T-cell (primary cell): ENCODE data around the gene TMEM170B. TPM values are rescaled to one million over a fixed set of nuclear protein-coding genes. Genes with fewer than 3 reads are reported as not detected.

ENCODE experiments used
- ATAC-seq, 4 experiments: fragments of 200-7000 bp in 3 of 4; fragments of 150-1000 bp in 1 of 4; cut with Tn5 transposase; replicated peaks in 1 of 4; 1 replicate in 3 of 4; 2 replicates in 1 of 4; pipeline ENCODE4 v1.10.0; 2021; ENCODE audit warnings: moderate library complexity in 3 of 4, mild to moderate bottlenecking in 2 of 4, moderate number of reproducible peaks in 1 of 4
- CTCF ChIA-PET, 2 donors: fragments of 300-600 bp; sonication (Branson Sonifier 250); formaldehyde crosslinking; loops; one replicate each; lab custom pipeline; 2022; ENCODE audit warnings: antibody characterized with exemption in 2 of 2; lab: Charles Lee
- POLR2A ChIA-PET, 2 donors: fragments of 300-600 bp; sonication (Branson Sonifier 250); formaldehyde crosslinking; loops; one replicate each; lab custom pipeline; 2022; ENCODE audit warnings: antibody characterized with exemption in 2 of 2; lab: Charles Lee
- DNase-seq, 35 experiments: peaks; one replicate each; pipeline versions ENCODE4 v3.0.0 to v3.0.0-alpha.2; 2013 to 2023
- H3K27ac ChIP-seq: one replicate; pipeline ENCODE4 v1.5.1; 2013; ENCODE audit warnings: low read length
- H3K27me3 ChIP-seq, 2 experiments: replicated peaks in 1 of 2; 1 replicate in 1 of 2; 2 replicates in 1 of 2; pipeline versions ENCODE4 v1.6.1 to v1.7.0; 2013; ENCODE audit warnings: low read length in 1 of 2, mixed read lengths in 1 of 2; ENCODE audit not compliant: control insufficient read depth in 2 of 2, insufficient read depth in 2 of 2; ENCODE audit errors: extremely low read depth in 1 of 2
- H3K36me3 ChIP-seq, 2 donors: 1 replicate in 1 of 2; 2 replicates in 1 of 2; pipeline versions ENCODE4 v1.6.1 to v1.7.0; 2013; ENCODE audit warnings: low read length in 1 of 2; ENCODE audit not compliant: control insufficient read depth in 2 of 2, insufficient read depth in 1 of 2; ENCODE audit errors: extremely low read depth in 1 of 2
- H3K4me1 ChIP-seq, 2 experiments: 1 replicate in 1 of 2; 2 replicates in 1 of 2; pipeline versions ENCODE4 v1.6.1 to v1.7.0; 2013; ENCODE audit warnings: low read length in 2 of 2, mixed read lengths in 1 of 2; ENCODE audit not compliant: insufficient read depth in 2 of 2, control insufficient read depth in 1 of 2; ENCODE audit errors: extremely low read depth in 1 of 2
- H3K4me3 ChIP-seq, 2 donors: 1 replicate in 1 of 2; 2 replicates in 1 of 2; pipeline versions ENCODE4 v1.5.1 to v1.7.0; 2013; ENCODE audit warnings: mild to moderate bottlenecking in 2 of 2, low read length in 1 of 2, moderate library complexity in 1 of 2; ENCODE audit not compliant: control insufficient read depth in 1 of 2; ENCODE audit errors: extremely low read depth in 1 of 2
- H3K9me3 ChIP-seq: 2 replicates; pipeline ENCODE4 v1.7.0; 2013
- H3K27ac Mint-ChIP-seq, 2 donors: one replicate each; pipeline ENCODE4 v1.8.0; 2020 to 2021; ENCODE audit warnings: mild to moderate bottlenecking in 2 of 2, mixed read lengths in 2 of 2
- H3K27me3 Mint-ChIP-seq, 2 donors: one replicate each; pipeline ENCODE4 v1.8.0; 2021 to 2022; ENCODE audit warnings: mixed read lengths in 2 of 2
- H3K36me3 Mint-ChIP-seq: one replicate; pipeline ENCODE4 v1.8.0; 2021; ENCODE audit warnings: mixed read lengths
- H3K4me1 Mint-ChIP-seq, 3 donors: one replicate each; pipeline ENCODE4 v1.8.0; 2020 to 2022; ENCODE audit warnings: mixed read lengths in 3 of 3, mild to moderate bottlenecking in 1 of 3
- H3K4me3 Mint-ChIP-seq, 3 donors: one replicate each; pipeline ENCODE4 v1.8.0; 2020 to 2022; ENCODE audit warnings: mild to moderate bottlenecking in 3 of 3, mixed read lengths in 3 of 3, moderate library complexity in 3 of 3
- H3K9me3 Mint-ChIP-seq, 3 donors: one replicate each; pipeline ENCODE4 v1.8.0; 2020 to 2022; ENCODE audit warnings: mixed read lengths in 3 of 3
- WGBS: methylation state at CpG from one replicate; pipeline ENCODE4 v1.1.5; 2013; ENCODE audit warnings: missing lambda C conversion rate; ENCODE audit not compliant: insufficient coverage; 5-methylcytosine and 5-hydroxymethylcytosine counted together
- total RNA-seq, 35 experiments: library from RNA in 6 of 35; stranded (reverse) in 6 of 35; fragments of 120-200 nt in 1 of 35; gene quantifications; one replicate each; pipeline versions ENCODE4 v1.2.1 to v1.2.4 and lab custom pipeline; 2013 to 2026

The TMEM170B gene
- total RNA-seq, 5 donors from 2014 or later (not counting 1 experiment from before 2014, with no cell fraction given): 1.4 to 2.4 (median 1.9) TPM

DNA sequence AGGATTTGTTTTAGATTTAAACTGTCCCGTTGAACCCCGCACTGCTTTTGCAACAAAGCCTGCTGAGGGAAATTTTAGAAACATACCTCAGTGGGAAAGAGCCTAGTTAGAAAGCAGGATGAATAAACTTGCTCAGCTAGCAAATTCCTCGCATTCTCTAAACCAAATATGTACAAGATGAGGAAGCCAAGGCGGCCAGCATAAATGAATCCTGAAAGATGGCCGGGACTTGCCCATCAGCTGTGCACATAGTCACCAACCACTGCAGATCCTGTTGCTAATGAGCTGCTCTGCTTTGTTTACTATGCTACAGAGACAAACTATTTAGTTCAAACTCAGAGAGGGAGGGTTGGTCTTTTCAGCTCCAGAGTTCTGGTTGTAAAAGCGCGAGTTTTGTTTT lies 49.0 kb downstream of the TMEM170B start:
- DNase-seq (no peak), ATAC-seq (no peak)
- CTCF ChIA-PET: interaction anchor here in 1 of 2 donors (0.7 kb wide), 1 partner anchor 918 kb away, joined by 3 read pairs; no protein-coding TSS in a partner anchor
- POLR2A ChIA-PET: no interaction called here
- Mint-ChIP-seq H3K27me3 (peaks cover 2 to 8% of the 10 kb centered on the region in 2 donors), H3K4me3 (no peak overlapping the region), H3K9me3 (no peaks in the 10 kb centered on the region), H3K4me1 (no peaks in the 10 kb centered on the region), H3K36me3 (no peaks in the 10 kb centered on the region), H3K27ac (no peak overlapping the region)
- Histone ChIP-seq H3K27me3 (no peaks in the 10 kb centered on the region), H3K27ac (no peak overlapping the region), H3K4me3 (no peak overlapping the region), H3K9me3 (no peaks in the 10 kb centered on the region), H3K36me3 (no peaks in the 10 kb centered on the region), H3K4me1 (no peaks in the 10 kb centered on the region)
- 93% methylated on average over 4 of the region's 7 CpGs for whole genome bisulfite sequencing

DNA sequence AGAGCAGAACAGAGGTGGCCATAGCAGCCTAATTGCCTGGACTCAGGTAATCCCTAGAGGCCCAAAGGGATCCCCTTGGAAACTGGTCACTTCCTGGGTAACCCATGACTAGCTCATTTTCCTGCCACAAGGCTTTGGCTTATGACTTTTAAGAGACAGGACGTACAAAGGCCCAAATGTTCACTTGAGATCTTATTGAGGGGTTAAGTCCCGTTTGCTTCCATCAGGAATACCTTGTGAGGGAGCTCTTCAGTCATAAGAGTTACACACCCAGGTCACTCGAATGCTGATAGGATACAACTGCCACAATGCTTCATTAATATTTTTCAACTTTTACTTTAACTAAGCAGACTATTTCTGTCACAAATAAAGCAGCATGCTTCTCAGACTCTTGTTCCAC lies 51.7 kb downstream of the TMEM170B start:
- H3K27me3 ChIP-seq: peaks cover 0 to 10% of the 10 kb centered on the region in 2 experiments
- CTCF ChIA-PET: interaction anchor here in 1 of 2 donors (0.6 kb wide), 1 partner anchor 508 kb away, joined by 4 read pairs; no protein-coding TSS in a partner anchor

DNA sequence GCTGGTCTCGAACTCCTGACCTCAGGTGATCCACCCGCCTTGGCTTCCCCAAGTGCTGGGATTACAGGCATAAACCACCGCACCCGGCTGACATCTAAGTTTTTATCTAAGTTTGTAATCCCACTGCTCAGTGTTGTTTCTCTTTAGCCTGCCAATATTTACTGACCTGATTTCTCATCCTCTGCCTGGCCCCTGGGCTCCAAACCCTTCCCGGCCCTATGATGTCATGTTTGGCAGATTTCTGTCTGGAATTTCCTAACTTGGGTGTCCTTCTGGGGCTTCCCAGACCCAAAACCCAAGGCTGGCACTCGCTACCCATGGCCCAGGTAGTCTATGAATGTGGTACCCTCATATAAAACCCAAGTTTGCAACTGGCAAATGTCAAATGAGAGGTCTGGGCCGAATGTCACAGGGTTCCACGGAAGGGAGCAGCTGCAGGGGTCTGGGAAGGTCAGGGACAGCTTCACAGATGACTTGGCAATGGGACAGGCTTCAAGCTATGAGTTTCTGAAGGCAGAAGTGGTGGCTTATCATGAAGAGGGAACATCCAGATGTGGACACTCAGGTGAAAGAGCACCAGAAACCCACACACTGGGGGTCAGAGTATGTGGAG lies 54.9 kb downstream of the TMEM170B start:
- DNase-seq: no peak
- H3K4me1 ChIP-seq: no peaks in the 10 kb centered on the region
- H3K4me1 Mint-ChIP-seq: no peaks in the 10 kb centered on the region
- no peaks in the 10 kb centered on the region for H3K36me3 Mint-ChIP-seq
- H3K36me3 ChIP-seq: no peaks in the 10 kb centered on the region
- ATAC-seq: no peak
- ChIA-PET POLR2A (no interaction called here), CTCF (no interaction called here)
- no peaks in the 10 kb centered on the region for H3K9me3 ChIP-seq
- 70% methylated on average over 8 of the region's 8 CpGs for WGBS
- no peak overlapping the region for H3K4me3 ChIP-seq
- H3K27me3 ChIP-seq: peaks cover 0 to 10% of the 10 kb centered on the region in 2 experiments
- H3K4me3 Mint-ChIP-seq: no peak overlapping the region
- H3K27ac ChIP-seq: no peak overlapping the region
- no peaks in the 10 kb centered on the region for H3K9me3 Mint-ChIP-seq
- no peak overlapping the region for H3K27ac Mint-ChIP-seq
- peaks cover 12 to 14% of the 10 kb centered on the region in 2 donors for H3K27me3 Mint-ChIP-seq

More for the DNA sequence above, 51.7 kb downstream of the TMEM170B start:
- H3K27ac Mint-ChIP-seq: no peak overlapping the region
- H3K9me3 Mint-ChIP-seq: no peaks in the 10 kb centered on the region
- peaks cover 8 to 14% of the 10 kb centered on the region in 2 donors for H3K27me3 Mint-ChIP-seq
- Histone ChIP-seq H3K9me3 (no peaks in the 10 kb centered on the region), H3K36me3 (no peaks in the 10 kb centered on the region), H3K4me3 (no peak overlapping the region), H3K27ac (no peak overlapping the region), H3K4me1 (no peaks in the 10 kb centered on the region)
- ATAC-seq (no peak), DNase-seq (no peak)
- POLR2A ChIA-PET: no interaction called here
- 50% methylated on average over 2 of the region's 3 CpGs for WGBS
- H3K4me1 Mint-ChIP-seq: no peaks in the 10 kb centered on the region
- no peaks in the 10 kb centered on the region for H3K36me3 Mint-ChIP-seq
- no peak overlapping the region for H3K4me3 Mint-ChIP-seq

DNA sequence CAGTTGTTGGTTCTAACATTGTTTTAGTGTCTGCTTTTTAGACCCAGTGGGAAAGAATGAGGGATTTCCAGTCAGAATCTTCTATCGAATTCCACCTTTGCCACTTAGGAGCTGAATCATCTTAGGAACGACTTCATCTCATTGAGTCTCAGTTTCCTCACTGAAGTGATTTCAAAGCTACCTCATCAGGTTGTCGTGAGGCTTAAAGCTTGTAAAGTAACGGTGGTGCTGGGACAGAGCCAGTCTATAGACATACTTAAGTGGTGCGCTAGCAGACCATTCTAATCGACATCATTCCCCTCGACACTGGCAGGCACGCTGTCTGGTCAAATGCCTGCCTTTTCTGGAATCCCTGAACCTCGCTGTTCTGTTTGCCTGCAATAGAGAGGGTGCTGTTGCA lies 55.5 kb downstream of the TMEM170B start:
- Histone ChIP-seq H3K4me3 (no peak overlapping the region), H3K4me1 (no peaks in the 10 kb centered on the region), H3K27me3 (peaks cover 0 to 10% of the 10 kb centered on the region in 2 experiments), H3K36me3 (no peaks in the 10 kb centered on the region), H3K9me3 (no peaks in the 10 kb centered on the region), H3K27ac (no peak overlapping the region)
- POLR2A ChIA-PET: no interaction called here
- CTCF ChIA-PET: no interaction called here
- 83% methylated on average over 9 of the region's 9 CpGs for WGBS
- no peaks in the 10 kb centered on the region for H3K9me3 Mint-ChIP-seq
- no peaks in the 10 kb centered on the region for H3K36me3 Mint-ChIP-seq
- no peak overlapping the region for H3K4me3 Mint-ChIP-seq
- no peak for ATAC-seq
- H3K27ac Mint-ChIP-seq: no peak overlapping the region
- H3K4me1 Mint-ChIP-seq: no peaks in the 10 kb centered on the region
- DNase-seq: no peak
- H3K27me3 Mint-ChIP-seq: peaks cover 12 to 14% of the 10 kb centered on the region in 2 donors

GRCh38 chr6:11595903-11596302 lies 58.4 kb downstream of the TMEM170B start:
- ChIA-PET CTCF (interaction anchor here in 1 of 2 donors (0.6 to 0.7 kb wide), 2 partner anchors 62 to 650 kb away, joined by 3 to 4 read pairs; no protein-coding TSS in a partner anchor), POLR2A (no interaction called here)
- Histone ChIP-seq H3K4me3 (no peak overlapping the region), H3K27me3 (peaks cover 0 to 10% of the 10 kb centered on the region in 2 experiments), H3K4me1 (no peaks in the 10 kb centered on the region), H3K9me3 (no peaks in the 10 kb centered on the region), H3K36me3 (no peaks in the 10 kb centered on the region), H3K27ac (no peak overlapping the region)
- Mint-ChIP-seq H3K9me3 (no peaks in the 10 kb centered on the region), H3K27me3 (peaks cover 10 to 11% of the 10 kb centered on the region in 2 donors), H3K4me3 (no peak overlapping the region), H3K27ac (no peak overlapping the region), H3K36me3 (no peaks in the 10 kb centered on the region), H3K4me1 (no peaks in the 10 kb centered on the region)
- DNase-seq: no peak
- ATAC-seq: no peak
- WGBS: 20% methylated on average over 2 of the region's 4 CpGs

DNA sequence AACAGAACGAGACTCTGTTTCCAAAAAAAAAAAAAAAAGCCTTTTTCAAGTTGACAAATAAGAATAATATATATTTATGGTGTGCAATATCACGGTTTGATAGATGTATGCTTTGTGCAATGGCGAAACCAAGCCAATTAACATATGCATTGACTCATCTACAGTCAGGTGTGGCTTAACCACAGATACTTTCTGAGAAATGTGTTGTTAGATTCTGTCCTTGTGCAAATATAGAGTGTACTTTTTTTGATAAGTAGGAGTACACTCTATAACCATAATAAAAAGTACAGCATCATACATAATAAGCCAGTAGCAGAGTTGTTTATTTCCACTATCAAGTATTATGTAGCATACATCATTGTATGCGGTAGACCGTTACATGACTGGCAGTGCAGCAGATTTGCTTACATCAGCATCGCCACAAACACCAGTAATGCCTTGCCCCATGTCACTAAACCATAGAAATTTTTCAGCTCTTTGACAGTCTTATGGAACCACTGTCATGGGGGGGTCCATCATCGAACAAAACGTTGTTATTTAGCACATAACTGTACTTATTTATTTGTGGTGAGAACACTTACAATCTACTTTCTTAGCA lies 59.2 kb downstream of the TMEM170B start:
- no peaks in the 10 kb centered on the region for H3K4me1 Mint-ChIP-seq
- ChIA-PET POLR2A (no interaction called here), CTCF (interaction anchor here in 1 of 2 donors (0.6 to 0.7 kb wide), 2 partner anchors 61 to 649 kb away, joined by 3 to 4 read pairs; no protein-coding TSS in a partner anchor)
- WGBS: 76% methylated on average over 2 of the region's 8 CpGs
- H3K27me3 ChIP-seq: peaks cover 0 to 10% of the 10 kb centered on the region in 2 experiments
- H3K27ac Mint-ChIP-seq: no peak overlapping the region
- no peak overlapping the region for H3K4me3 Mint-ChIP-seq
- H3K36me3 ChIP-seq: no peaks in the 10 kb centered on the region
- ATAC-seq (no peak), DNase-seq (no peak)
- H3K9me3 Mint-ChIP-seq: no peaks in the 10 kb centered on the region
- no peak overlapping the region for H3K4me3 ChIP-seq
- no peaks in the 10 kb centered on the region for H3K9me3 ChIP-seq
- H3K4me1 ChIP-seq: no peaks in the 10 kb centered on the region
- no peak overlapping the region for H3K27ac ChIP-seq
- peaks cover 10 to 11% of the 10 kb centered on the region in 2 donors for H3K27me3 Mint-ChIP-seq
- H3K36me3 Mint-ChIP-seq: no peaks in the 10 kb centered on the region
